Thoracic aorta (tissue), 2 donors: ENCODE results near the gene ATXN1. TPM values are rescaled to one million over a fixed set of nuclear protein-coding genes. Genes with fewer than 3 reads are reported as not detected.
"Not testable (repeated sequence)": the region's sequence is repeated elsewhere in the genome, so short reads cannot be mapped to it uniquely, and the experiment has no call there.

ENCODE experiments used
- ATAC-seq: fragments of 150-250 bp; one replicate; pipeline ENCODE4 v1.8.0; 2017; ENCODE audit warnings: low read depth; ENCODE audit not compliant: insufficient number of reproducible peaks, low FRiP score
- DNase-seq: peaks from one replicate; pipeline ENCODE4 v3.0.0-alpha.2; 2020; ENCODE audit warnings: low spot score
- H3K27ac ChIP-seq, 2 donors: fragments of 200-600 bp; sonication (generic); 1 replicate in 1 of 2; 2 replicates in 1 of 2; pipeline ENCODE4 v1.5.1; 2016; ENCODE audit warnings: mild to moderate bottlenecking in 2 of 2, moderate library complexity in 2 of 2
- H3K27me3 ChIP-seq: fragments of 200-600 bp; sonication (generic); replicated peaks from 2 replicates; pipeline ENCODE4 v1.6.0; 2016; ENCODE audit warnings: mild to moderate bottlenecking; ENCODE audit not compliant: insufficient read depth
- H3K36me3 ChIP-seq: fragments of 200-600 bp; sonication (generic); one replicate; pipeline ENCODE4 v1.5.1; 2016
- H3K4me1 ChIP-seq, 2 donors: fragments of 200-600 bp; sonication (generic); 1 replicate in 1 of 2; 2 replicates in 1 of 2; pipeline versions ENCODE4 v1.5.1 to v1.6.0; 2016; ENCODE audit warnings: low read depth in 2 of 2, mild to moderate bottlenecking in 1 of 2; ENCODE audit not compliant: control insufficient read depth in 1 of 2
- H3K4me3 ChIP-seq: fragments of 200-600 bp; sonication (generic); 2 replicates; pipeline ENCODE4 v1.5.1; 2016; ENCODE audit warnings: mild to moderate bottlenecking
- H3K9me3 ChIP-seq: fragments of 200-600 bp; sonication (generic); 2 replicates; pipeline ENCODE4 v1.5.1; 2016
- CTCF ChIP-seq: fragments of 200-600 bp; sonication (generic); IDR thresholded peaks from one replicate; pipeline ENCODE4 v1.5.1; 2019; ENCODE audit warnings: antibody characterized with exemption
- total RNA-seq, 2 donors: library from RNA; depleted of rRNA; stranded (reverse); fragments of >200 nt; gene quantifications; one replicate each; pipeline versions ENCODE4 v1.1.0 to v1.2.3, GENCODE V29; 2016

ATXN1 gene
- total RNA-seq, 2 donors from 2014 or later = 59.8 to 62.4 TPM

- H3K4me1 ChIP-seq = no peaks in the 10 kb centered on the region
- no peak for DNase-seq
- no peaks in the 10 kb centered on the region for H3K27me3 ChIP-seq
- no peak for ATAC-seq
- H3K27ac ChIP-seq = no peak overlapping the region
- no peaks in the 10 kb centered on the region for H3K9me3 ChIP-seq
- no peaks in the 10 kb centered on the region for H3K36me3 ChIP-seq
- H3K4me3 ChIP-seq = no peak overlapping the region
- no peak for TF ChIP-seq CTCF
Measured at GRCh38 chr6:16461491-16461890, 299.8 kb downstream of the ATXN1 start.

- not testable (repeated sequence) for H3K27me3 ChIP-seq, H3K9me3 ChIP-seq, ATAC-seq, DNase-seq, H3K4me1 ChIP-seq, H3K4me3 ChIP-seq, H3K27ac ChIP-seq, H3K36me3 ChIP-seq
Measured at GRCh38 chr6:16459472-16459871, 301.8 kb downstream of the ATXN1 start.

- TF ChIP-seq CTCF = no peak
- no peak for ATAC-seq
- H3K36me3 ChIP-seq = no peaks in the 10 kb centered on the region
- no peak overlapping the region for H3K4me3 ChIP-seq
- DNase-seq = no peak
- no peaks in the 10 kb centered on the region for H3K9me3 ChIP-seq
- H3K27ac ChIP-seq = no peak overlapping the region
- H3K27me3 ChIP-seq = no peaks in the 10 kb centered on the region
- H3K4me1 ChIP-seq = peaks cover 4 to 11% of the 10 kb centered on the region in 2 donors
Measured at GRCh38 chr6:16452348-16452747, 308.9 kb downstream of the ATXN1 start.

GRCh38 chr6:16450821-16451220, 310.4 kb downstream of the ATXN1 start:
- Histone ChIP-seq H3K27me3 (no peaks in the 10 kb centered on the region), H3K27ac (no peak overlapping the region), H3K36me3 (no peaks in the 10 kb centered on the region), H3K4me3 (no peak overlapping the region), H3K4me1 (peaks cover 4 to 11% of the 10 kb centered on the region in 2 donors), H3K9me3 (no peaks in the 10 kb centered on the region)
- TF ChIP-seq CTCF = no peak
- ATAC-seq = no peak
- DNase-seq = no peak

GRCh38 chr6:16450285-16450684, 311.0 kb downstream of the ATXN1 start:
- no peaks in the 10 kb centered on the region for H3K9me3 ChIP-seq

More at GRCh38 chr6:16450285-16450684, 311.0 kb downstream of the ATXN1 start:
- Histone ChIP-seq H3K27me3 (no peaks in the 10 kb centered on the region), H3K27ac (no peak overlapping the region), H3K36me3 (no peaks in the 10 kb centered on the region), H3K4me3 (no peak overlapping the region), H3K4me1 (peaks cover 4 to 11% of the 10 kb centered on the region in 2 donors)
- no peak for ATAC-seq
- no peak for DNase-seq
- no peak for TF ChIP-seq CTCF
